ENCODE data around the gene PIKFYVE. TPM values are rescaled to one million over a fixed set of nuclear protein-coding genes. Genes with fewer than 3 reads are reported as not detected.

The PIKFYVE gene
- total and polyA plus RNA-seq, 2 experiments from 2014 or later = 7.3 to 24.3 TPM

DNA sequence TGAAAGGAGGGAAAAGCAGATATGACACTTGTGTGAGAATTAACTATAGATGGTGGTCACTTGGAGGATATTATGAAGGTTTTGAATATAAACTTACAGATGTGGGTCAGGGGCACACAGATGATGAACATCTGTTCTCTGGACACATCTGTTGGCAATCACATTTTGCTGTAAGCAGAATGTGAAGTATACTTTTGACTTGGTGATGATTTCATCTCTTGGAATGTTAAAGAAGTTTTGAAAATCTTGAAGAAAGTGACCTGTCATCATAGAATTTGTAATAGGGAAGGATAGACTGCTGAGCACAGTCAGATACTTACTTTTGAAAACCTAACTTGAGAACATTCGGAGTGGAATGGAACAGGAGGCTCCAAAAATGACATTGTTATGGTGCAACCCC is 40.2 kb downstream of the PIKFYVE start:
- Histone ChIP-seq H3K27me3 (no peaks in the 10 kb centered on the region), H3K4me1 (ENCODE audit: low read depth) (peaks cover 1% of the 10 kb centered on the region), H3K9me3 (ENCODE audit: low read depth) (no peaks in the 10 kb centered on the region), H3K27ac (no peak overlapping the region), H3K36me3 (peaks cover 34% of the 10 kb centered on the region), H3K4me3 (no peak overlapping the region)
- peak in 1 of 2 donors; percentile 6 for DNase-seq (ENCODE audit: low read depth in 1 of 2, low spot score in 1 of 2)
- TF ChIP-seq, protein P1, sequence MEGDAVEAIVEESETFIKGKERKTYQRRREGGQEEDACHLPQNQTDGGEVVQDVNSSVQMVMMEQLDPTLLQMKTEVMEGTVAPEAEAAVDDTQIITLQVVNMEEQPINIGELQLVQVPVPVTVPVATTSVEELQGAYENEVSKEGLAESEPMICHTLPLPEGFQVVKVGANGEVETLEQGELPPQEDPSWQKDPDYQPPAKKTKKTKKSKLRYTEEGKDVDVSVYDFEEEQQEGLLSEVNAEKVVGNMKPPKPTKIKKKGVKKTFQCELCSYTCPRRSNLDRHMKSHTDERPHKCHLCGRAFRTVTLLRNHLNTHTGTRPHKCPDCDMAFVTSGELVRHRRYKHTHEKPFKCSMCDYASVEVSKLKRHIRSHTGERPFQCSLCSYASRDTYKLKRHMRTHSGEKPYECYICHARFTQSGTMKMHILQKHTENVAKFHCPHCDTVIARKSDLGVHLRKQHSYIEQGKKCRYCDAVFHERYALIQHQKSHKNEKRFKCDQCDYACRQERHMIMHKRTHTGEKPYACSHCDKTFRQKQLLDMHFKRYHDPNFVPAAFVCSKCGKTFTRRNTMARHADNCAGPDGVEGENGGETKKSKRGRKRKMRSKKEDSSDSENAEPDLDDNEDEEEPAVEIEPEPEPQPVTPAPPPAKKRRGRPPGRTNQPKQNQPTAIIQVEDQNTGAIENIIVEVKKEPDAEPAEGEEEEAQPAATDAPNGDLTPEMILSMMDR (IDR thresholded peaks at IDR 0.05; ENCODE audit: low read depth, low read length) = no peak

DNA sequence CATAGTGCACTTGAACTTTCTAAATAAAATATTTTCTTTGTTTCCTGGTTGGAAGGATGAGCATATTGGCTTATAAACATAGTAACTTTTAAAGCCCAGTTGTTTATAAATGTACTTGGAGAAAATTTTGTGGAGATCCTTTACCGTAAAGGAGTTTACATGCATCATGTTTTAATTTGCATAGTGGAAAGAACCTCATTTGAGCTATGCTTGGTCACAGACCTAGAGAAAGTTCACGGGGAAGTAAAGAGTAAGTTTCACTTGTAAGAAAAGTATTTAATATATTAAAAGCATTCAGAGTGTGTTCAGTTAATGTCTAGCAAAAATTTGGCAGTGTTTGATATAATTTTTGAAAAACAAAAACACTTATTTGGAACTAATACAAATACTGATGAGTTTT is 45.3 kb downstream of the PIKFYVE start:
- Histone ChIP-seq H3K4me1 (ENCODE audit: low read depth) (peaks cover 22% of the 10 kb centered on the region), H3K9me3 (ENCODE audit: low read depth) (no peaks in the 10 kb centered on the region), H3K27ac (peak overlapping the region; percentile 88), H3K4me3 (no peak overlapping the region), H3K36me3 (peaks cover 9% of the 10 kb centered on the region), H3K27me3 (no peaks in the 10 kb centered on the region)
- DNase-seq (ENCODE audit: low read depth in 1 of 2, low spot score in 1 of 2) = no peak
- TF ChIP-seq, protein P1 (IDR thresholded peaks at IDR 0.05; ENCODE audit: low read depth, low read length) = no peak

DNA sequence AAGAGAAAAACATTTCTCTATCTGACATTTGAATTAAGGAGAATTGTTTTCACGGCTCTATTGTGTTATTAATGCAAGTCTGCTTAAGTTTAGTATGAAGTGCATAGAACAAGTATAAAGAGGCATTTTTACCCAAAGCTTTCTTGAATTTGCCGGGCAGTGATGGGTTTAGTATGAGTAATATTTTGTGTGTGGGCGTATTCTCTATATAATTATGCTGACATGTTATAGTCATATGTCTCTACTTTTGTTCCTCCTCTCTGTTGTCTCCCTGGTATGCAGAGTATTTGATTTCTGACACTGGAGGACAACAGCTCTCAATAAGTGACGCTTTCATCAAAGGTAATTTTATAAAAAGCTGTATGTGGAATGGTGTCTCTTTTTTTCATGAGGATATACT is 45.9 kb downstream of the PIKFYVE start:
- Histone ChIP-seq H3K4me3 (no peak overlapping the region), H3K27ac (peak overlapping the region; percentile 88), H3K36me3 (peaks cover 8% of the 10 kb centered on the region), H3K27me3 (no peaks in the 10 kb centered on the region), H3K4me1 (ENCODE audit: low read depth) (peaks cover 22% of the 10 kb centered on the region), H3K9me3 (ENCODE audit: low read depth) (no peaks in the 10 kb centered on the region)
- TF ChIP-seq, protein P1 (IDR thresholded peaks at IDR 0.05; ENCODE audit: low read depth, low read length) = no peak
- DNase-seq (ENCODE audit: low read depth in 1 of 2, low spot score in 1 of 2) = no peak

DNA sequence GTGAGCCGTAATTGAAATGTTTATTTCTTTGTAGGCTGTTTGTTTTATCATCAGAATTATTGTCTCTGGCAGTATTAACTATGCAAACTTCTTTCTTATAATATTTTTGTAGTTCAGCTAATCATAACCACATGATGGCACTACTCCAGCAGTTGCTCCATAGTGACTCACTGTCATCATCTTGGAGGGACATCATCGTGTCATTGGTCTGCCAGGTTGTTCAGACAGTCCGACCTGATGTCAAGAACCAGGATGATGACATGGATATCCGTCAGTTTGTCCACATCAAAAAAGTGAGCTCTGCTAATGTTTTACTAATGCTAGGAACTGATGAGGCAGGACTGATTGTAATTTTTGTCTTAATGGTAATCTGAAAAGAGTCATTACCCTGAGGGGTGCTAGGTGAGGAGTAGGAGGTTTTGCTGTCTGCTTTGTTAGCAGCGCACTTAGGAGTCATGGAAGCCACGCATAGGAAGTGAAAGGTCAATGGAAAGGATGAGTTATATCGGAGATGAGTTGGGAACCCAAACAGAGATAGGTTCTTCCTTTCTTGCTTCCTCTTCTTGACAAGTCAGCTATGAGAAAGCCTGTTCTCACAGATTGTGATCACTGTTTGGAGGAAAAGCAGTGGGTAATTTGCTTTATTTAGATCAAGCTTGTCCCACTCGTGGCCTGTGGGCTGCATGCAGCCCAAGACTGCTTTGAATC is 49.2 kb downstream of the PIKFYVE start:
- H3K27me3 ChIP-seq = no peaks in the 10 kb centered on the region
- TF ChIP-seq, protein P1 (IDR thresholded peaks at IDR 0.05; ENCODE audit: low read depth, low read length) = no peak
- no peak overlapping the region for H3K27ac ChIP-seq
- H3K4me1 ChIP-seq (ENCODE audit: low read depth) = peaks cover 43% of the 10 kb centered on the region
- H3K4me3 ChIP-seq = no peak overlapping the region
- H3K9me3 ChIP-seq (ENCODE audit: low read depth) = no peaks in the 10 kb centered on the region
- DNase-seq (ENCODE audit: low read depth in 1 of 2, low spot score in 1 of 2) = peak in 1 of 2 donors; percentile 38
- peaks cover 10% of the 10 kb centered on the region for H3K36me3 ChIP-seq

DNA sequence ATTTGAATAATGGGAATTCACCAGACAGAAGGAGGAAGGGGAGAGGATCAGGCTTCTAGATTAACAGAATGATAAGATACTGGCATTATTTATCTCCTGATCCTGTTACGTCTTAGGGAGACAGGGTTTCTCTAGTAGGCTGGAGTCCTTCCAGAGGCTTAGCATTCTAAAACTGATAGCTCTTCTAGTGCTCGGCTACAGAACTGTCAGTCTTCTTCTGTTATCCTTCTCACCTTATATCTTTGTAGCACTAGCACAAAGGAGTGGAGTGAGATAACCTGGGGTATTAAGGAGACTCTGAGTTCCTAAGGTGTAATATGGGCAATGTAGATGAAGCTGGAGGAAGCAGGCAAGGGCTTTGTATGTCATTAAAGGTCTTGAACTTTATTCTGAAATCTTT is 52.1 kb downstream of the PIKFYVE start:
- Histone ChIP-seq H3K27ac (peak overlapping the region; percentile 73), H3K4me1 (ENCODE audit: low read depth) (peaks cover 33% of the 10 kb centered on the region), H3K4me3 (no peak overlapping the region), H3K27me3 (no peaks in the 10 kb centered on the region), H3K36me3 (peaks cover 15% of the 10 kb centered on the region), H3K9me3 (ENCODE audit: low read depth) (no peaks in the 10 kb centered on the region)
- TF ChIP-seq, protein P1 (IDR thresholded peaks at IDR 0.05; ENCODE audit: low read depth, low read length) = no peak
- no peak for DNase-seq (ENCODE audit: low read depth in 1 of 2, low spot score in 1 of 2)
